ENCODE data around the gene ARHGEF16.

The ARHGEF16 gene

GRCh38 chr1:3482378-3482849 is 27.9 kb downstream of the ARHGEF16 start:
- ATAC-seq (no peak), DNase-seq (peak; percentile 17)

- ATAC-seq (no peak), DNase-seq (no peak)
Measured at GRCh38 chr1:3483380-3483779, 28.9 kb downstream of the ARHGEF16 start.

- peak; percentile 63 for DNase-seq
- peak; percentile 20 for ATAC-seq
Measured at GRCh38 chr1:3483801-3484444, 29.5 kb downstream of the ARHGEF16 start.

GRCh38 chr1:3485016-3485415 is 30.6 kb downstream of the ARHGEF16 start:
- no peak for DNase-seq
- no peak for ATAC-seq

GRCh38 chr1:3488432-3488831 is 34.0 kb downstream of the ARHGEF16 start:
- ATAC-seq = no peak

GRCh38 chr1:3490046-3490745 is 35.7 kb downstream of the ARHGEF16 start:
- DNase-seq = no peak
- no peak for ATAC-seq

More at GRCh38 chr1:3488432-3488831, 34.0 kb downstream of the ARHGEF16 start:
- DNase-seq = no peak

- ATAC-seq (peak; percentile 88), DNase-seq (peak; percentile 91)
Measured at GRCh38 chr1:3491291-3492246, 37.1 kb downstream of the ARHGEF16 start.

GRCh38 chr1:3492545-3493246 is 38.2 kb downstream of the ARHGEF16 start:
- DNase-seq (no peak), ATAC-seq (no peak)

GRCh38 chr1:3494321-3495308 is 40.1 kb downstream of the ARHGEF16 start:
- no peak for DNase-seq
- ATAC-seq = no peak

GRCh38 chr1:3495776-3496745 is 41.6 kb downstream of the ARHGEF16 start:
- no peak for ATAC-seq
- DNase-seq = no peak

GRCh38 chr1:3496916-3497315 is 42.5 kb downstream of the ARHGEF16 start:
- no peak for DNase-seq
- ATAC-seq = no peak

- ATAC-seq (no peak), DNase-seq (no peak)
Measured at GRCh38 chr1:3497521-3497920, 43.1 kb downstream of the ARHGEF16 start.

GRCh38 chr1:3498246-3498930 is 43.9 kb downstream of the ARHGEF16 start:
- no peak for ATAC-seq
- DNase-seq = no peak

GRCh38 chr1:3498986-3499385 is 44.5 kb downstream of the ARHGEF16 start:
- DNase-seq = no peak
- ATAC-seq = no peak

- DNase-seq (no peak), ATAC-seq (no peak)
Measured at GRCh38 chr1:3499611-3500010, 45.1 kb downstream of the ARHGEF16 start.

- ATAC-seq (no peak), DNase-seq (no peak)
Measured at GRCh38 chr1:3500265-3500835, 45.9 kb downstream of the ARHGEF16 start.

GRCh38 chr1:3501437-3501836 is 47.0 kb downstream of the ARHGEF16 start:
- DNase-seq = no peak
- no peak for ATAC-seq

GRCh38 chr1:3501856-3502640 is 47.6 kb downstream of the ARHGEF16 start:
- ATAC-seq = peak; percentile 68
- DNase-seq = peak; percentile 15
